PC-3 (cell line): Measurements from ENCODE around the gene BHLHA15. TPM values are rescaled to one million over a fixed set of nuclear protein-coding genes. Genes with fewer than 3 reads are reported as not detected.

Experiments used
- ATAC-seq: fragments of 200-7000 bp; cut with Tn5 transposase; 2 replicates; pipeline ENCODE4 v1.9.1; 2020; ENCODE audit warnings: mild to moderate bottlenecking, moderate library complexity
- BruUV-seq: library from RNA; stranded (reverse); fragments of 400-500 nt; replicated peaks from 2 replicates; lab custom pipeline; 2021; lab: Mats Ljungman, UMichigan
- CTCF ChIA-PET: fragments of 300-600 bp; sonication (Branson Sonifier 250); formaldehyde crosslinking; loops from one replicate; lab custom pipeline; 2022; ENCODE audit warnings: antibody characterized with exemption; lab: Charles Lee
- POLR2A ChIA-PET: fragments of 300-600 bp; sonication (Branson Sonifier 250); formaldehyde crosslinking; loops from one replicate; lab custom pipeline; 2022; ENCODE audit warnings: antibody characterized with exemption; ENCODE audit not compliant: unreplicated experiment; lab: Charles Lee
- DNase-seq: peaks from one replicate; pipeline ENCODE4 v3.0.0-alpha.2; 2015
- H2AFZ ChIP-seq: fragments of 300-600 bp; sonication (generic); 2 replicates; pipeline ENCODE4 v1.6.0; 2016; ENCODE audit warnings: antibody characterized with exemption, low read length
- H3F3A ChIP-seq: fragments of 300-600 bp; sonication (generic); one replicate; pipeline ENCODE4 v1.6.0; 2017; ENCODE audit warnings: antibody characterized with exemption, low read length, control low read depth, mild to moderate bottlenecking; ENCODE audit not compliant: unreplicated experiment
- H3K27ac ChIP-seq: fragments of 300-600 bp; sonication (generic); 2 replicates; pipeline ENCODE4 v1.5.1; 2016; ENCODE audit warnings: mild to moderate bottlenecking, low read length
- H3K27me3 ChIP-seq: fragments of 300-600 bp; sonication (generic); 2 replicates; pipeline ENCODE4 v1.6.1; 2016; ENCODE audit warnings: low read length, mixed read lengths
- H3K36me3 ChIP-seq: fragments of 300-600 bp; sonication (generic); 2 replicates; pipeline ENCODE4 v1.6.1; 2016; ENCODE audit warnings: low read depth, mixed run types, low read length, mixed read lengths
- H3K4me1 ChIP-seq: fragments of 300-600 bp; sonication (generic); 2 replicates; pipeline ENCODE4 v1.5.1; 2016; ENCODE audit warnings: low read length; ENCODE audit not compliant: insufficient read depth
- H3K4me2 ChIP-seq: fragments of 300-600 bp; sonication (generic); 2 replicates; pipeline ENCODE4 v1.6.0; 2016; ENCODE audit warnings: low read length
- H3K4me3 ChIP-seq: fragments of 300-600 bp; sonication (generic); 2 replicates; pipeline ENCODE4 v1.5.1; 2016; ENCODE audit warnings: mild to moderate bottlenecking, low read length, mixed read lengths
- H3K79me2 ChIP-seq: fragments of 300-600 bp; sonication (generic); 2 replicates; pipeline ENCODE4 v1.6.1; 2017; ENCODE audit warnings: low read length, mixed read lengths
- H3K9ac ChIP-seq: fragments of 300-600 bp; sonication (generic); 2 replicates; pipeline ENCODE4 v1.6.0; 2016; ENCODE audit warnings: mild to moderate bottlenecking, low read length
- H3K9me2 ChIP-seq: fragments of 300-600 bp; sonication (generic); replicated peaks from 2 replicates; pipeline ENCODE4 v1.6.1; 2016; ENCODE audit warnings: mixed run types, low read length, mixed read lengths
- H3K9me3 ChIP-seq: fragments of 300-600 bp; sonication (generic); 2 replicates; pipeline ENCODE4 v1.6.1; 2016; ENCODE audit warnings: low read length, mixed read lengths
- H4K20me1 ChIP-seq: fragments of 300-600 bp; sonication (generic); 2 replicates; pipeline ENCODE4 v1.6.1; 2016; ENCODE audit warnings: low read length, mixed read lengths
- EZH2 ChIP-seq: fragments of 300-600 bp; sonication (generic); IDR thresholded peaks from one replicate; pipeline ENCODE4 v1.6.1; 2017; ENCODE audit warnings: antibody characterized with exemption, mild to moderate bottlenecking, low read length; ENCODE audit not compliant: unreplicated experiment
- EZH2phosphoT487 ChIP-seq: fragments of 300-600 bp; sonication (generic); IDR thresholded peaks from 2 replicates; pipeline ENCODE4 v1.6.1; 2018; ENCODE audit warnings: mild to moderate bottlenecking, antibody characterized with exemption, low read length, borderline replicate concordance
- intact Hi-C: fragments of 100-400 bp; cut with micrococcal nuclease; formaldehyde crosslinking; loops from 2 replicates; pipeline ENCODE4 v1.9.0; 2023
- total RNA-seq: library from RNA; depleted of rRNA; stranded (reverse); fragments of >200 nt; gene quantifications from 2 replicates; pipeline ENCODE4 v1.2.3, GENCODE V29; 2014
- TF ChIP-seq, protein P1 (sequence below): fragments of 300-600 bp; sonication (generic); conservative IDR thresholded peaks from 2 replicates; pipeline ENCODE4 v1.5.1; 2017; ENCODE audit warnings: antibody characterized with exemption, low read depth, mild to moderate bottlenecking, low read length

BHLHA15 gene
- total RNA-seq, 1 experiment from 2014 or later = 12.0 TPM

GRCh38 chr7:98249106-98249505 is 37.9 kb downstream of the BHLHA15 start:
- no peak overlapping the region for H3K4me2 ChIP-seq

DNA sequence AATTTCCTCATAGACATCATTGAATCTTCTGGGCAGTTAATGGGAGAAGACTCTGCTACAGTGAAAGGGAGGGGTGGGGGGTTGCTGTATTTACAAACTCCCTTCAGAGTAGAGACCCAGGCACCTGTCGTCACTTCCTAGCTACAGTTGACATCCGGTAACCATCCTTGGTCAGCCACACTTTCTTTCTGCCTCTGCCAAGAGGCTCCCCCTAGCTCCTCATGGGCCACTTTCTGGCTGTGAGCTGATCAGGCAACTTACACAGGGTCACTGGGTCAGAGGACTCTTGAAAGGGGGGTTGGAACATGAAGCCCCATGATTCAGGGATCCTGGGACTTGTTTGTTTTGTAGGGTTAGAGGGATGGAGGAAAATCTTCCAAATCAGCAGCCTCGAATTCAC is 39.5 kb downstream of the BHLHA15 start:
- DNase-seq (peak; percentile 21), ATAC-seq (no peak)
- Histone ChIP-seq H3K9ac (peak overlapping the region; percentile 78), H3K79me2 (peaks cover 25% of the 10 kb centered on the region), H4K20me1 (no peaks in the 10 kb centered on the region), H3K36me3 (no peaks in the 10 kb centered on the region), H3K9me3 (no peaks in the 10 kb centered on the region), H2AFZ (peak overlapping the region; percentile 96), H3K9me2 (no peaks in the 10 kb centered on the region), H3K4me2 (peak overlapping the region; percentile 99), H3F3A (no peaks in the 10 kb centered on the region), H3K4me1 (peaks cover 28% of the 10 kb centered on the region), H3K27me3 (no peaks in the 10 kb centered on the region), H3K4me3 (peak overlapping the region; percentile 99), H3K27ac (peak overlapping the region; percentile 65)
- TF ChIP-seq EZH2phosphoT487 = no peak
- no peak for TF ChIP-seq EZH2
- TF ChIP-seq, protein P1, sequence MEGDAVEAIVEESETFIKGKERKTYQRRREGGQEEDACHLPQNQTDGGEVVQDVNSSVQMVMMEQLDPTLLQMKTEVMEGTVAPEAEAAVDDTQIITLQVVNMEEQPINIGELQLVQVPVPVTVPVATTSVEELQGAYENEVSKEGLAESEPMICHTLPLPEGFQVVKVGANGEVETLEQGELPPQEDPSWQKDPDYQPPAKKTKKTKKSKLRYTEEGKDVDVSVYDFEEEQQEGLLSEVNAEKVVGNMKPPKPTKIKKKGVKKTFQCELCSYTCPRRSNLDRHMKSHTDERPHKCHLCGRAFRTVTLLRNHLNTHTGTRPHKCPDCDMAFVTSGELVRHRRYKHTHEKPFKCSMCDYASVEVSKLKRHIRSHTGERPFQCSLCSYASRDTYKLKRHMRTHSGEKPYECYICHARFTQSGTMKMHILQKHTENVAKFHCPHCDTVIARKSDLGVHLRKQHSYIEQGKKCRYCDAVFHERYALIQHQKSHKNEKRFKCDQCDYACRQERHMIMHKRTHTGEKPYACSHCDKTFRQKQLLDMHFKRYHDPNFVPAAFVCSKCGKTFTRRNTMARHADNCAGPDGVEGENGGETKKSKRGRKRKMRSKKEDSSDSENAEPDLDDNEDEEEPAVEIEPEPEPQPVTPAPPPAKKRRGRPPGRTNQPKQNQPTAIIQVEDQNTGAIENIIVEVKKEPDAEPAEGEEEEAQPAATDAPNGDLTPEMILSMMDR = no peak
- CTCF ChIA-PET = no interaction called here
- TSS peak; percentile 47 for BruUV-seq
- intact Hi-C loops = loop anchor here (2.0 kb wide), 1 partner anchor 30 kb away; the partner anchor contains the start of gene BRI3
- POLR2A ChIA-PET = interaction anchor here (0.7 kb wide), 1 partner anchor 27 kb away, joined by 5 read pairs; no protein-coding TSS in a partner anchor

More at GRCh38 chr7:98249106-98249505, 37.9 kb downstream of the BHLHA15 start:
- no peak overlapping the region for H3K9ac ChIP-seq
- no peak overlapping the region for H3K27ac ChIP-seq
- H3K27me3 ChIP-seq = no peaks in the 10 kb centered on the region
- BruUV-seq = no TSS peak
- peaks cover 28% of the 10 kb centered on the region for H3K4me1 ChIP-seq
- peaks cover 18% of the 10 kb centered on the region for H3K79me2 ChIP-seq
- H3K9me2 ChIP-seq = no peaks in the 10 kb centered on the region
- no peak for ATAC-seq
- H2AFZ ChIP-seq = no peak overlapping the region
- ChIA-PET CTCF (no interaction called here), POLR2A (no interaction called here)
- H3K4me3 ChIP-seq = no peak overlapping the region
- H3K36me3 ChIP-seq = no peaks in the 10 kb centered on the region
- H3K9me3 ChIP-seq = no peaks in the 10 kb centered on the region
- DNase-seq = peak; percentile 6
- no peaks in the 10 kb centered on the region for H4K20me1 ChIP-seq
- intact Hi-C loops = no loop called here
- H3F3A ChIP-seq = no peaks in the 10 kb centered on the region
- TF ChIP-seq, protein P1 = no peak
- TF ChIP-seq EZH2phosphoT487 (no peak), EZH2 (no peak)

DNA sequence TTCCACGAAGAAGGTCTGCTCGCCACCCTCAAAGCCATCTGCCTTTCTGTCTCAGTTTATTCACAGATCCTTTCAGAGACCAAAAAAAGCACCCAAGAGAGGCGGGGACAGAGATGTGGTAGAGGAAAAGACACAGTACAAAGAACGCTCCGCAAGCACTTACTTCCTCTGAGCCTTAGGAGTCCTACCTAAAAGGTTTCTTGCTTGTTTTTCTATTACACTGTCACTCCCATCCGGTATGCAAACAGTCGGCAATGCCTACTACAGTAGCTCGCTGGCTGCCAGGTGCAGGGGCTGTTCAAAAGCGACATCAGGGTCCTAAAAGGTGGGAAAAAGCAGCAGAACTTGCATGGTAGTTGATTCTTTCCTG is 40.0 kb downstream of the BHLHA15 start:
- DNase-seq = no peak
- no peak for TF ChIP-seq EZH2phosphoT487
- TF ChIP-seq, protein P1 = no peak
- TF ChIP-seq EZH2 = no peak
- intact Hi-C loops = loop anchor here (2.0 kb wide), 1 partner anchor 30 kb away; the partner anchor contains the start of gene BRI3
- no TSS peak for BruUV-seq
- H3F3A ChIP-seq = no peaks in the 10 kb centered on the region
- no peaks in the 10 kb centered on the region for H3K27me3 ChIP-seq
- H3K27ac ChIP-seq = peak overlapping the region; percentile 65
- no peaks in the 10 kb centered on the region for H3K36me3 ChIP-seq
- ChIA-PET POLR2A (no interaction called here), CTCF (no interaction called here)
- H3K4me2 ChIP-seq = peak overlapping the region; percentile 99
- ATAC-seq = peak; percentile 29
- H2AFZ ChIP-seq = peak overlapping the region; percentile 96
- H3K9me3 ChIP-seq = no peaks in the 10 kb centered on the region
- no peaks in the 10 kb centered on the region for H4K20me1 ChIP-seq
- H3K79me2 ChIP-seq = peaks cover 25% of the 10 kb centered on the region
- H3K9me2 ChIP-seq = no peaks in the 10 kb centered on the region
- peak overlapping the region; percentile 99 for H3K4me3 ChIP-seq
- H3K9ac ChIP-seq = peak overlapping the region; percentile 78
- peaks cover 28% of the 10 kb centered on the region for H3K4me1 ChIP-seq
